Smooth muscle cell (in vitro differentiated cells): ENCODE measurements around the gene STX3. TPM values are rescaled to one million over a fixed set of nuclear protein-coding genes. Genes with fewer than 3 reads are reported as not detected.

Source experiments
- DNase-seq: peaks from one replicate; lab custom pipeline; 2025; ENCODE audit not compliant: unreplicated experiment; lab: John Stamatoyannopoulos, UW
- H2AFZ ChIP-seq: fragments of 200-600 bp; sonication (generic); 2 replicates; pipeline ENCODE4 v1.6.0; 2016; ENCODE audit warnings: antibody characterized with exemption, low read depth, mild to moderate bottlenecking
- H3F3A ChIP-seq: fragments of 200-600 bp; sonication (generic); 2 replicates; pipeline ENCODE4 v1.6.0; 2017; ENCODE audit warnings: antibody characterized with exemption, low read depth
- H3K27ac ChIP-seq: fragments of 200-600 bp; sonication (generic); 2 replicates; pipeline ENCODE4 v1.5.1; 2016; ENCODE audit warnings: low read depth, mild to moderate bottlenecking
- H3K27me3 ChIP-seq: fragments of 200-600 bp; sonication (generic); 2 replicates; pipeline ENCODE4 v1.6.1; 2016; ENCODE audit warnings: low read depth, mild to moderate bottlenecking
- H3K36me3 ChIP-seq: fragments of 200-600 bp; sonication (generic); 2 replicates; pipeline ENCODE4 v1.5.1; 2016; ENCODE audit warnings: low read depth
- H3K4me1 ChIP-seq: fragments of 200-600 bp; sonication (generic); 2 replicates; pipeline ENCODE4 v1.5.1; 2016; ENCODE audit warnings: low read depth
- H3K4me2 ChIP-seq: fragments of 200-600 bp; sonication (generic); 2 replicates; pipeline ENCODE4 v1.6.0; 2016; ENCODE audit warnings: mild to moderate bottlenecking
- H3K4me3 ChIP-seq: fragments of 200-600 bp; sonication (generic); 2 replicates; pipeline ENCODE4 v1.5.1; 2016; ENCODE audit warnings: mild to moderate bottlenecking
- H3K79me2 ChIP-seq: fragments of 200-600 bp; sonication (generic); 2 replicates; pipeline ENCODE4 v1.6.0; 2016; ENCODE audit warnings: low read depth, mild to moderate bottlenecking
- H3K9ac ChIP-seq: fragments of 200-600 bp; sonication (generic); 2 replicates; pipeline ENCODE4 v1.6.0; 2016; ENCODE audit warnings: low read depth
- H3K9me3 ChIP-seq: fragments of 200-600 bp; sonication (generic); replicated peaks from 2 replicates; pipeline ENCODE4 v1.5.1; 2016; ENCODE audit warnings: low read depth
- H4K20me1 ChIP-seq: fragments of 200-600 bp; sonication (generic); 2 replicates; pipeline ENCODE4 v1.6.0; 2016; ENCODE audit warnings: low read depth
- WGBS: methylation state at CpG from one replicate; pipeline ENCODE4 v1.1.7; 2016; ENCODE audit warnings: low lambda C conversion rate; 5-methylcytosine and 5-hydroxymethylcytosine counted together
- polyA plus RNA-seq: library from polyadenylated mRNA; unstranded; fragments of >200 nt; fragmentation: Nextera tagmentation; extraction: Ambion mirVana; gene quantifications from 2 replicates; pipeline ENCODE4 v1.2.1, GENCODE V29; 2016
- total RNA-seq: library from RNA; depleted of rRNA; stranded (reverse); fragments of >200 nt; gene quantifications from 2 replicates; pipeline ENCODE4 v1.2.3, GENCODE V29; 2014
- TF ChIP-seq, protein P1 (sequence below): fragments of 200-600 bp; sonication (generic); IDR thresholded peaks from 2 replicates; pipeline ENCODE4 v1.5.1; 2017; ENCODE audit warnings: borderline replicate concordance, mild to moderate bottlenecking, antibody characterized with exemption; ENCODE audit not compliant: insufficient read depth, poor library complexity, severe bottlenecking

The STX3 gene
- total and polyA plus RNA-seq, 2 experiments from 2014 or later = 24.1 to 52.2 TPM

DNA sequence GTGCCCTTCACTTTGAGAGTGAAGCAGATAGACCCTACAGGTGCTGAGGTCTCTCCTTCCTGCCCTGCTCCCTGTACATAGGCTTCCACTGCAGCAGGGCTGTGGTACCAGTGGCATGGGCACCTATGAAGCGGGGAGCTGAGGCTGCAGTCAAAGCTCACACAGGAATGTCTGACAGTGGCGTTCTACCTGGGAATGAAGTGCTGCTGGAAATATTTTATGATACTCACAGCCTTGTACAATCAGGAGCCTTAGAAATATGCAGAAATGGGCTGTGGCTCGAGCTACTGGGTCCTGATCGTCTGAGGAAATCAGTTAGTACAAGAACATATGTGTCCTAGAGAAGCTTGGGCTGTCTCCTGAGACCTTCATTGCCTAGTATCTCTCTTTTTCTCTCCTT, 30.6 kb downstream of the STX3 start:
- H3K79me2 ChIP-seq = peaks cover 5% of the 10 kb centered on the region
- WGBS = 95% methylated on average over 4 of the region's 4 CpGs
- peaks cover 11% of the 10 kb centered on the region for H3K4me1 ChIP-seq

DNA sequence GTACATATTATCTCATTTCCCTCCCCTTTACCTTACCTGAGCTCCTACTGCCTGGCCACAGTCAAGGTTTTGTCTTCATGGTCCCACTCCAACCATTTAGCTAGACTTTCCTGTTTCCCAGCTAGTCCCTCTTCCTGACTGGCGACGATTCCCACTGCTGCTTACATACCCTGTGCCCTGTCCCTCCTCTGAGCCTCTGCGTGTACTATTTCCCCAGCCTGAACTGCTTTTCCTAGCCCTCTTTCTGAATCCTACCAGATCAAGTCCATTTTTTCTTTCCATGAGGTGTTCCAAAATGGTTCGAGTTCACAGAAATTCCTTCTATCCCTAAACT, 32.0 kb downstream of the STX3 start:
- no peaks in the 10 kb centered on the region for H4K20me1 ChIP-seq
- peak overlapping the region; percentile 51 for H3K4me2 ChIP-seq
- no peaks in the 10 kb centered on the region for H3K9me3 ChIP-seq
- TF ChIP-seq, protein P1, sequence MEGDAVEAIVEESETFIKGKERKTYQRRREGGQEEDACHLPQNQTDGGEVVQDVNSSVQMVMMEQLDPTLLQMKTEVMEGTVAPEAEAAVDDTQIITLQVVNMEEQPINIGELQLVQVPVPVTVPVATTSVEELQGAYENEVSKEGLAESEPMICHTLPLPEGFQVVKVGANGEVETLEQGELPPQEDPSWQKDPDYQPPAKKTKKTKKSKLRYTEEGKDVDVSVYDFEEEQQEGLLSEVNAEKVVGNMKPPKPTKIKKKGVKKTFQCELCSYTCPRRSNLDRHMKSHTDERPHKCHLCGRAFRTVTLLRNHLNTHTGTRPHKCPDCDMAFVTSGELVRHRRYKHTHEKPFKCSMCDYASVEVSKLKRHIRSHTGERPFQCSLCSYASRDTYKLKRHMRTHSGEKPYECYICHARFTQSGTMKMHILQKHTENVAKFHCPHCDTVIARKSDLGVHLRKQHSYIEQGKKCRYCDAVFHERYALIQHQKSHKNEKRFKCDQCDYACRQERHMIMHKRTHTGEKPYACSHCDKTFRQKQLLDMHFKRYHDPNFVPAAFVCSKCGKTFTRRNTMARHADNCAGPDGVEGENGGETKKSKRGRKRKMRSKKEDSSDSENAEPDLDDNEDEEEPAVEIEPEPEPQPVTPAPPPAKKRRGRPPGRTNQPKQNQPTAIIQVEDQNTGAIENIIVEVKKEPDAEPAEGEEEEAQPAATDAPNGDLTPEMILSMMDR = no peak
- H3K9ac ChIP-seq = peak overlapping the region; percentile 66
- H3F3A ChIP-seq = peaks cover 13% of the 10 kb centered on the region
- peaks cover 11% of the 10 kb centered on the region for H3K4me1 ChIP-seq
- H3K27ac ChIP-seq = peak overlapping the region; percentile 93
- WGBS = 59% methylated on average over 4 of the region's 4 CpGs
- H3K36me3 ChIP-seq = no peaks in the 10 kb centered on the region
- no peak for DNase-seq
- H3K27me3 ChIP-seq = no peaks in the 10 kb centered on the region
- H3K79me2 ChIP-seq = peaks cover 5% of the 10 kb centered on the region
- H3K4me3 ChIP-seq = no peak overlapping the region
- peak overlapping the region; percentile 7 for H2AFZ ChIP-seq

More for the DNA sequence above, 30.6 kb downstream of the STX3 start:
- H3K9ac ChIP-seq = no peak overlapping the region
- no peaks in the 10 kb centered on the region for H3K9me3 ChIP-seq
- H3K27ac ChIP-seq = peak overlapping the region; percentile 93
- H3F3A ChIP-seq = peaks cover 13% of the 10 kb centered on the region
- H3K4me2 ChIP-seq = no peak overlapping the region
- no peaks in the 10 kb centered on the region for H3K27me3 ChIP-seq
- no peak for DNase-seq
- no peaks in the 10 kb centered on the region for H4K20me1 ChIP-seq
- no peak overlapping the region for H3K4me3 ChIP-seq
- TF ChIP-seq, protein P1 = no peak
- H2AFZ ChIP-seq = no peak overlapping the region
- no peaks in the 10 kb centered on the region for H3K36me3 ChIP-seq

DNA sequence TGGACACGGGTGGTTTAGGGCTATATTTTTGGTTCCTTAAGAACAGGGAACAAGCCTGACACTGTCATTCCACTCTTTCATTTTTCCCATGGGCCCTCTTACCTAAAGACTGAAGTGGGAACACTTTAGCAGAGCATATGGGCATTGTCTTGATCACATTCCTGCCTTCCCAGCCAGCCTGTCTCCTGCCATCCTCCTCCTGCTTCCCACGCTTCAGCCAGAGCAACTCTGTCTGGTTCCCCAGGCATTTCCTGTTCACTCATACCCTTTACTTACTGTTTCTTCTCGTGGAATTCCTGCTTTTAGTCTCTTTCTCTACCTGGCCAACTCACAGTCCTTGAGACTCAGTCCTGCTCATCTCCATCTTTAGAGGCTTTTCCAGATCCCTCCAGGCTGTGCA, 32.6 kb downstream of the STX3 start:
- H3K27me3 ChIP-seq = no peaks in the 10 kb centered on the region
- TF ChIP-seq, protein P1 = no peak
- no peaks in the 10 kb centered on the region for H3K36me3 ChIP-seq
- H3K4me2 ChIP-seq = peak overlapping the region; percentile 51
- H3F3A ChIP-seq = peaks cover 13% of the 10 kb centered on the region
- H3K79me2 ChIP-seq = peaks cover 5% of the 10 kb centered on the region
- DNase-seq = no peak
- H3K9ac ChIP-seq = peak overlapping the region; percentile 66
- H3K9me3 ChIP-seq = no peaks in the 10 kb centered on the region
- H4K20me1 ChIP-seq = no peaks in the 10 kb centered on the region
- 16% methylated on average over 3 of the region's 3 CpGs for WGBS
- no peak overlapping the region for H3K4me3 ChIP-seq
- H3K27ac ChIP-seq = peak overlapping the region; percentile 93
- H3K4me1 ChIP-seq = peaks cover 11% of the 10 kb centered on the region
- H2AFZ ChIP-seq = peak overlapping the region; percentile 14

DNA sequence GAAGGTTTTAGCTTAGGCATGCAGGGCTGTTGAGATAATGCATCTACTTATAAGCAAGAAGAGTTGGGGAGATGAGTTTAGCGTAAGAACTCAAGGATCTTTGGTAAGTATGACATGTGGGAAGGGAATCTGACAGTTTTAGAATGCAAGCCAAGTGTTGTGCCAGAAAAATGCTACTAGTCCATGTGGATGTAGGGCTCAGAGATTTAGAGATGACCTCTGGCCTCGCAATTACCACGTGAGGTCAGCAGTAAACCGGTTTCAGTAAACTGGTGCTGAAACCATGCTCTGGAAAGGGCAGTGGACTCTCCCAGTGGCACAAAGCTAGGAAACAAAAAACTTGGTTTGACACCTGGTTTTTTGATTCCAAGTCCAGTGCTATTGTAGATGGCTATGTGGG, 36.5 kb downstream of the STX3 start:
- Histone ChIP-seq H4K20me1 (no peaks in the 10 kb centered on the region), H3K4me1 (peaks cover 11% of the 10 kb centered on the region), H3K27me3 (no peaks in the 10 kb centered on the region), H3K36me3 (peaks cover 6% of the 10 kb centered on the region), H3K9me3 (no peaks in the 10 kb centered on the region), H3K4me2 (no peak overlapping the region), H3K79me2 (no peaks in the 10 kb centered on the region), H3K4me3 (no peak overlapping the region), H3K27ac (no peak overlapping the region), H3F3A (peaks cover 4% of the 10 kb centered on the region), H2AFZ (no peak overlapping the region), H3K9ac (no peak overlapping the region)
- TF ChIP-seq, protein P1 = no peak
- 80% methylated on average over 4 of the region's 4 CpGs for WGBS
- DNase-seq = no peak
